Measurements from ENCODE around the gene IDH3G. TPM values are rescaled to one million over a fixed set of nuclear protein-coding genes. Genes with fewer than 3 reads are reported as not detected.

The IDH3G gene
- total and polyA plus RNA-seq, 4 experiments from 2014 or later = 39.9 to 106 (median 57.6) TPM

GRCh38 chrX:153804100-153804595 is 10.0 kb upstream of the IDH3G start:
- no peaks in the 10 kb centered on the region for H3K36me3 ChIP-seq (ENCODE audit: insufficient read depth, low read length)
- peaks cover 0 to 2% of the 10 kb centered on the region in 2 donors for H3K36me3 Mint-ChIP-seq
- no peaks in the 10 kb centered on the region for H3K4me1 ChIP-seq (ENCODE audit: insufficient read depth, low read length)
- no peak overlapping the region for H3K4me3 Mint-ChIP-seq
- no peak overlapping the region for H3K27ac Mint-ChIP-seq
- DNase-seq = no peak
- H3K4me3 ChIP-seq (ENCODE audit: low read length in 2 of 2) = no peak overlapping the region
- ChIA-PET POLR2A (ENCODE audit: partially characterized antibody) (no interaction called here), CTCF (ENCODE audit: partially characterized antibody) (no interaction called here)
- no peaks in the 10 kb centered on the region for H3K9me3 Mint-ChIP-seq
- intact Hi-C loops (cut with micrococcal nuclease) = no loop called here
- peaks cover 0 to 3% (median 0%) of the 10 kb centered on the region in 4 donors for H3K4me1 Mint-ChIP-seq
- H3K27ac ChIP-seq (ENCODE audit: low read depth, low read length) = no peak overlapping the region
- H3K27me3 Mint-ChIP-seq = no peaks in the 10 kb centered on the region
- no peaks in the 10 kb centered on the region for H3K9me3 ChIP-seq (ENCODE audit: control insufficient read depth in 1 of 2, low read length in 2 of 2)
- H3K27me3 ChIP-seq (ENCODE audit: insufficient read depth, low read length) = no peaks in the 10 kb centered on the region

GRCh38 chrX:153803211-153804099 is 9.3 kb upstream of the IDH3G start:
- no peaks in the 10 kb centered on the region for H3K9me3 ChIP-seq (ENCODE audit: control insufficient read depth in 1 of 2, low read length in 2 of 2)
- peaks cover 0 to 2% (median 0%) of the 10 kb centered on the region in 4 donors for H3K4me1 Mint-ChIP-seq
- H3K27ac Mint-ChIP-seq = no peak overlapping the region
- intact Hi-C loops (cut with micrococcal nuclease) = no loop called here
- ChIA-PET CTCF (ENCODE audit: partially characterized antibody) (no interaction called here), POLR2A (ENCODE audit: partially characterized antibody) (no interaction called here)
- H3K27ac ChIP-seq (ENCODE audit: low read depth, low read length) = no peak overlapping the region
- H3K27me3 Mint-ChIP-seq = no peaks in the 10 kb centered on the region
- H3K4me1 ChIP-seq (ENCODE audit: insufficient read depth, low read length) = no peaks in the 10 kb centered on the region
- H3K36me3 ChIP-seq (ENCODE audit: insufficient read depth, low read length) = no peaks in the 10 kb centered on the region
- no peak overlapping the region for H3K4me3 Mint-ChIP-seq
- H3K4me3 ChIP-seq (ENCODE audit: low read length in 2 of 2) = no peak overlapping the region
- no peak for DNase-seq
- peaks cover 0 to 2% of the 10 kb centered on the region in 2 donors for H3K36me3 Mint-ChIP-seq
- H3K9me3 Mint-ChIP-seq = no peaks in the 10 kb centered on the region
- no peaks in the 10 kb centered on the region for H3K27me3 ChIP-seq (ENCODE audit: insufficient read depth, low read length)

DNA sequence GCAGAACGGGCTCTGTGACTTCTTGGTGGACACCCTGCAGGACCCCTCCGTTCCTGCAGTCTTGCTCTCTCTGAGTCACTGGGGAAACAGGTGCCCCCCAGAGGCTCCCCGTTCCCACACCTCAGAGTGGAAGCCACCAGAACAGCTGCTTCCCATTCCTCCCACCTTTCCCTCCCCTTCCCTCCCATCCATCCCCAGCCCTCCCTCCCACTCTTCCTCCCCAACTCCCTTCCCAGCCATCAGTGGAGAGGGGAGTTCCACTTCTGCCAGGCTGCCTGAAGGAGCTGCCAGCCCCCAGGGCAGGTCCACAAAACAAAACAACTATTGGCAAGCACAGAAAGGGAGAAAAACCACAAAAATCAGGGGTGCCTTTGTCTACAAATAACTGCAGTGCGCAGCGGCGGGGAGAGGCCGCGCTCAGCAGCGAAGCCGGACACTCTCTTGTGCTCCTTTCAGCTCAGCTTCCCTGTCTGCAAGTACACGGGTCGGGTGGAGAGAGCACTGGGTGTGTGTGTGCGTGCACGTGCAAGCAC is 8.4 kb upstream of the IDH3G start:
- intact Hi-C loops (cut with micrococcal nuclease) = no loop called here
- ChIA-PET POLR2A (ENCODE audit: partially characterized antibody) (no interaction called here), CTCF (ENCODE audit: partially characterized antibody) (no interaction called here)

GRCh38 chrX:153801669-153802068 is 7.5 kb upstream of the IDH3G start:
- Histone ChIP-seq H3K27ac (ENCODE audit: low read depth, low read length) (no peak overlapping the region), H3K27me3 (ENCODE audit: insufficient read depth, low read length) (no peaks in the 10 kb centered on the region), H3K36me3 (ENCODE audit: insufficient read depth, low read length) (no peaks in the 10 kb centered on the region), H3K4me3 (ENCODE audit: low read length in 2 of 2) (no peak overlapping the region), H3K9me3 (ENCODE audit: control insufficient read depth in 1 of 2, low read length in 2 of 2) (no peaks in the 10 kb centered on the region), H3K4me1 (ENCODE audit: insufficient read depth, low read length) (no peaks in the 10 kb centered on the region)
- Mint-ChIP-seq H3K9me3 (no peaks in the 10 kb centered on the region), H3K4me1 (no peaks in the 10 kb centered on the region), H3K36me3 (peaks cover 0 to 2% of the 10 kb centered on the region in 2 donors), H3K27ac (peak overlapping the region in 1 of 7 donors; percentile 25), H3K4me3 (no peak overlapping the region), H3K27me3 (no peaks in the 10 kb centered on the region)
- CTCF ChIA-PET (ENCODE audit: partially characterized antibody) = no interaction called here
- intact Hi-C loops (cut with micrococcal nuclease) = no loop called here
- DNase-seq = no peak
- POLR2A ChIA-PET (ENCODE audit: partially characterized antibody) = no interaction called here

More for the DNA sequence above, 8.4 kb upstream of the IDH3G start:
- Histone ChIP-seq H3K27me3 (ENCODE audit: insufficient read depth, low read length) (no peaks in the 10 kb centered on the region), H3K36me3 (ENCODE audit: insufficient read depth, low read length) (no peaks in the 10 kb centered on the region), H3K4me1 (ENCODE audit: insufficient read depth, low read length) (no peaks in the 10 kb centered on the region), H3K4me3 (ENCODE audit: low read length in 2 of 2) (no peak overlapping the region), H3K9me3 (ENCODE audit: control insufficient read depth in 1 of 2, low read length in 2 of 2) (no peaks in the 10 kb centered on the region), H3K27ac (ENCODE audit: low read depth, low read length) (no peak overlapping the region)
- Mint-ChIP-seq H3K4me3 (no peak overlapping the region), H3K36me3 (peaks cover 0 to 2% of the 10 kb centered on the region in 2 donors), H3K9me3 (no peaks in the 10 kb centered on the region), H3K27me3 (no peaks in the 10 kb centered on the region), H3K4me1 (no peaks in the 10 kb centered on the region), H3K27ac (peak overlapping the region in 1 of 7 donors; percentile 36)
- DNase-seq = no peak

- no peaks in the 10 kb centered on the region for H3K9me3 Mint-ChIP-seq
- peaks cover 9% of the 10 kb centered on the region for H3K4me1 ChIP-seq (ENCODE audit: insufficient read depth, low read length)
- no peak overlapping the region for H3K27ac ChIP-seq (ENCODE audit: low read depth, low read length)
- peaks cover 3 to 9% (median 7%) of the 10 kb centered on the region in 4 donors for H3K4me1 Mint-ChIP-seq
- intact Hi-C loops (cut with micrococcal nuclease) = no loop called here
- no peak overlapping the region for H3K4me3 Mint-ChIP-seq
- H3K36me3 ChIP-seq (ENCODE audit: insufficient read depth, low read length) = peaks cover 2% of the 10 kb centered on the region
- no peak overlapping the region for H3K4me3 ChIP-seq (ENCODE audit: low read length in 2 of 2)
- ChIA-PET POLR2A (ENCODE audit: partially characterized antibody) (interaction anchor here (1.5 kb wide), 1 partner anchor 100 kb away, joined by 3 read pairs; no protein-coding TSS in a partner anchor), CTCF (ENCODE audit: partially characterized antibody) (no interaction called here)
- no peak overlapping the region for H3K27ac Mint-ChIP-seq
- no peaks in the 10 kb centered on the region for H3K27me3 Mint-ChIP-seq
- no peaks in the 10 kb centered on the region for H3K9me3 ChIP-seq (ENCODE audit: control insufficient read depth in 1 of 2, low read length in 2 of 2)
- DNase-seq = no peak
- H3K27me3 ChIP-seq (ENCODE audit: insufficient read depth, low read length) = no peaks in the 10 kb centered on the region
- peaks cover 0 to 2% of the 10 kb centered on the region in 2 donors for H3K36me3 Mint-ChIP-seq
These were observed 6.6 kb upstream of the IDH3G start for GRCh38 chrX:153800746-153801145.

DNA sequence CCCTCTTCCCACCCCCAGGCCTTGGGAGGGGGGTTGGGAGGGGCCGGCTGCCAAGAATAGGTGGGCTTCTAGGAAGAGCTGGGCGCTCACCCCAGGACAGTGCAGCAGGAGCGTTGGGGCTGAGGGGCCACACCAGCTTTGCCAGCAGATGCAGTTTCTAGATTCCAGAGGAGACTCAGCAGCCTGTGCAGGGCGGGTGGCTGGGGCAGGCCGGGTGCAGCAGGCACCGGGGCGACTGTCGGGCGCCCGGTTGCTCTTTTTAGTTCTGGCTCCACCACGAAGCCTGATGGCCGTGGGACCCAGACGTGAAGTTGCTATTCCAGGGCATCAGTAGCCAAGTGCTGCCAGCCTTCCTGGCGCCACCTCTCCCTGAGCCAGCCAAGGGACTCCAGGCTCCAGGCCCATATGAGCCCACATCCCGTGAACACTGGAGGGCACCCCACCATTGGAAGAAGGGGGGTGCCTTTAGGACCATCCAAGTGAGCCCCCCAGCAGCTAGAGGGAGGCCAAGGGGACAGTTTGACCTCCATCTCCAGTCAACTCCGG is 6.1 kb upstream of the IDH3G start:
- H3K27me3 ChIP-seq (ENCODE audit: insufficient read depth, low read length) = no peaks in the 10 kb centered on the region
- H3K9me3 ChIP-seq (ENCODE audit: control insufficient read depth in 1 of 2, low read length in 2 of 2) = no peaks in the 10 kb centered on the region
- no peak overlapping the region for H3K4me3 Mint-ChIP-seq
- peaks cover 3 to 14% (median 8%) of the 10 kb centered on the region in 4 donors for H3K4me1 Mint-ChIP-seq
- no peaks in the 10 kb centered on the region for H3K9me3 Mint-ChIP-seq
- H3K36me3 ChIP-seq (ENCODE audit: insufficient read depth, low read length) = peaks cover 2% of the 10 kb centered on the region
- peaks cover 14% of the 10 kb centered on the region for H3K4me1 ChIP-seq (ENCODE audit: insufficient read depth, low read length)
- no peak for DNase-seq
- ChIA-PET CTCF (ENCODE audit: partially characterized antibody) (no interaction called here), POLR2A (ENCODE audit: partially characterized antibody) (interaction anchor here (1.5 to 1.6 kb wide), 2 partner anchors 100 to 126 kb away, joined by 3 read pairs; no protein-coding TSS in a partner anchor)
- no peak overlapping the region for H3K4me3 ChIP-seq (ENCODE audit: low read length in 2 of 2)
- H3K27ac ChIP-seq (ENCODE audit: low read depth, low read length) = no peak overlapping the region
- H3K36me3 Mint-ChIP-seq = peaks cover 0 to 2% of the 10 kb centered on the region in 2 donors
- intact Hi-C loops (cut with micrococcal nuclease) = no loop called here
- H3K27me3 Mint-ChIP-seq = no peaks in the 10 kb centered on the region
- no peak overlapping the region for H3K27ac Mint-ChIP-seq

GRCh38 chrX:153799326-153799725 is 5.2 kb upstream of the IDH3G start:
- Mint-ChIP-seq H3K27ac (no peak overlapping the region), H3K9me3 (no peaks in the 10 kb centered on the region), H3K36me3 (peaks cover 0 to 2% of the 10 kb centered on the region in 2 donors), H3K4me1 (peaks cover 3 to 15% (median 11%) of the 10 kb centered on the region in 4 donors), H3K4me3 (no peak overlapping the region), H3K27me3 (no peaks in the 10 kb centered on the region)
- Histone ChIP-seq H3K27ac (ENCODE audit: low read depth, low read length) (no peak overlapping the region), H3K4me3 (ENCODE audit: low read length in 2 of 2) (no peak overlapping the region), H3K9me3 (ENCODE audit: control insufficient read depth in 1 of 2, low read length in 2 of 2) (no peaks in the 10 kb centered on the region), H3K36me3 (ENCODE audit: insufficient read depth, low read length) (peaks cover 2% of the 10 kb centered on the region), H3K4me1 (ENCODE audit: insufficient read depth, low read length) (peaks cover 17% of the 10 kb centered on the region), H3K27me3 (ENCODE audit: insufficient read depth, low read length) (no peaks in the 10 kb centered on the region)
- DNase-seq = no peak
- intact Hi-C loops (cut with micrococcal nuclease) = no loop called here
- ChIA-PET CTCF (ENCODE audit: partially characterized antibody) (no interaction called here), POLR2A (ENCODE audit: partially characterized antibody) (interaction anchor here (1.6 kb wide), 1 partner anchor 127 kb away, joined by 3 read pairs; no protein-coding TSS in a partner anchor)

Data from CD4-positive, alpha-beta memory T cell (primary cell).